Endothelial cell of umbilical vein (primary cell): ENCODE measurements around the gene MMD. TPM values are rescaled to one million over a fixed set of nuclear protein-coding genes. Genes with fewer than 3 reads are reported as not detected.

Experiments used
- BruUV-seq: library from RNA; stranded (reverse); fragments of 400-500 nt; replicated peaks from 2 replicates; lab custom pipeline; 2021; lab: Mats Ljungman, UMichigan
- CTCF ChIA-PET: fragments of 300-600, 350-600 bp; sonication (Branson Sonifier 250); formaldehyde crosslinking; loops from one replicate; lab custom pipeline; 2021; ENCODE audit warnings: antibody characterized with exemption, inconsistent platforms; lab: Charles Lee
- POLR2A ChIA-PET: fragments of 300-600, 350-600 bp; sonication (Branson Sonifier 250); formaldehyde crosslinking; loops from one replicate; lab custom pipeline; 2021; ENCODE audit warnings: antibody characterized with exemption, inconsistent platforms; lab: Charles Lee
- DNase-seq: peaks from one replicate; pipeline ENCODE4 v3.0.0-alpha.2; 2011; ENCODE audit warnings: low read depth, low spot score
- FAIRE-seq: peaks from 2 replicates; lab custom pipeline; 2011; peaks lifted over from hg19 to GRCh38; lab: Jason Lieb, UNC
- H2AFZ ChIP-seq: 2 replicates; pipeline ENCODE4 v1.6.0; 2012; ENCODE audit warnings: low read depth, low read length, control low read depth, inconsistent platforms
- H3K27ac ChIP-seq: 2 replicates; pipeline ENCODE4 v1.5.1; 2011; ENCODE audit warnings: low read depth, mild to moderate bottlenecking, control low read depth, low read length, moderate library complexity; ENCODE audit not compliant: insufficient read depth
- H3K27me3 ChIP-seq, 2 experiments: 2 replicates each; pipeline versions ENCODE4 v1.6.0 to v1.6.1; 2011; ENCODE audit warnings: low read length in 2 of 2, mixed read lengths in 1 of 2; ENCODE audit not compliant: control insufficient read depth in 2 of 2, insufficient read depth in 2 of 2
- H3K36me3 ChIP-seq, 2 experiments: 2 replicates in 1 of 2; 3 replicates in 1 of 2; pipeline ENCODE4 v1.5.1; 2011; ENCODE audit warnings: low read length in 2 of 2, mild to moderate bottlenecking in 1 of 2, moderate library complexity in 1 of 2; ENCODE audit not compliant: control insufficient read depth in 2 of 2, insufficient read depth in 2 of 2; ENCODE audit errors: extremely low read depth in 1 of 2
- H3K4me1 ChIP-seq: 3 replicates; pipeline ENCODE4 v1.5.1; 2011; ENCODE audit warnings: mild to moderate bottlenecking, low read length; ENCODE audit not compliant: control insufficient read depth, insufficient read depth; ENCODE audit errors: extremely low read depth
- H3K4me2 ChIP-seq: 2 replicates; pipeline ENCODE4 v1.6.1; 2011; ENCODE audit warnings: low read length, control low read depth, mixed read lengths; ENCODE audit not compliant: insufficient read depth
- H3K4me3 ChIP-seq, 3 experiments: fragments of 200-600 bp in 1 of 3; sonication (generic), shearing (Covaris generic) in 1 of 3; replicated peaks in 1 of 3; 2 replicates each; pipeline ENCODE4 v1.5.1; 2011 to 2016; ENCODE audit warnings: control low read depth in 3 of 3, low read length in 3 of 3, mild to moderate bottlenecking in 2 of 3, inconsistent platforms in 1 of 3, low read depth in 1 of 3, moderate library complexity in 1 of 3; ENCODE audit not compliant: insufficient read depth in 1 of 3
- H3K79me2 ChIP-seq: 2 replicates; pipeline ENCODE4 v1.6.0; 2012; ENCODE audit warnings: low read length, inconsistent platforms; ENCODE audit not compliant: control insufficient read depth, insufficient read depth
- H3K9ac ChIP-seq: replicated peaks from 2 replicates; pipeline ENCODE3; 2011; ENCODE audit warnings: low read length, control low read depth; ENCODE audit not compliant: insufficient read depth; ENCODE audit errors: extremely low read depth
- H3K9me1 ChIP-seq: replicated peaks from 3 replicates; pipeline ENCODE4 v1.6.0; 2011; ENCODE audit warnings: mild to moderate bottlenecking, low read length; ENCODE audit not compliant: control insufficient read depth, insufficient read depth; ENCODE audit errors: extremely low read depth
- H3K9me3 ChIP-seq: replicated peaks from 2 replicates; pipeline ENCODE4 v1.5.1; 2012; ENCODE audit warnings: low read length, inconsistent platforms; ENCODE audit not compliant: control insufficient read depth, insufficient read depth
- H4K20me1 ChIP-seq: replicated peaks from 2 replicates; pipeline ENCODE3; 2011; ENCODE audit warnings: mild to moderate bottlenecking, low read length; ENCODE audit not compliant: control insufficient read depth, insufficient read depth; ENCODE audit errors: extremely low read depth
- CTCF ChIP-seq, 2 donors: IDR thresholded peaks; 1 replicate in 1 of 2; 2 replicates in 1 of 2; pipeline ENCODE4 v1.5.1; 2011; ENCODE audit warnings: low read length in 2 of 2, mild to moderate bottlenecking in 2 of 2, moderate library complexity in 2 of 2, control low read depth in 1 of 2, inconsistent platforms in 1 of 2, low read depth in 1 of 2; ENCODE audit not compliant: insufficient read depth in 1 of 2; ENCODE audit errors: extremely low read depth in 1 of 2
- EZH2 ChIP-seq: IDR thresholded peaks from 2 replicates; pipeline ENCODE4 v1.6.1; 2012; ENCODE audit warnings: borderline replicate concordance, low read depth, mild to moderate bottlenecking, moderate library complexity, low read length, inconsistent platforms; ENCODE audit not compliant: severe bottlenecking
- FOS ChIP-seq: IDR thresholded peaks from 2 replicates; pipeline ENCODE4 v1.6.1; 2011; ENCODE audit warnings: mild to moderate bottlenecking, low read length, moderate library complexity, borderline replicate concordance; ENCODE audit not compliant: insufficient read depth
- GATA2 ChIP-seq: IDR thresholded peaks from 2 replicates; pipeline ENCODE4 v1.7.0; 2011; ENCODE audit warnings: low read depth, mild to moderate bottlenecking, moderate library complexity, mixed read lengths, low read length; ENCODE audit not compliant: insufficient read length, insufficient read depth
- JUN ChIP-seq: IDR thresholded peaks from 2 replicates; pipeline ENCODE4 v1.6.1; 2011; ENCODE audit warnings: borderline replicate concordance, low read depth; ENCODE audit not compliant: insufficient read length, insufficient read depth
- MAX ChIP-seq: IDR thresholded peaks from 2 replicates; pipeline ENCODE4 v1.6.1; 2011; ENCODE audit not compliant: insufficient read depth, insufficient read length
- MYC ChIP-seq: IDR thresholded peaks from one replicate; pipeline ENCODE4 v1.6.1; 2011; ENCODE audit warnings: mild to moderate bottlenecking, low read depth, low read length
- POLR2A ChIP-seq: IDR thresholded peaks from 2 replicates; pipeline ENCODE4 v1.6.1; 2012; ENCODE audit warnings: low read depth, mild to moderate bottlenecking, control low read depth, low read length
- POLR2AphosphoS5 ChIP-seq: IDR thresholded peaks from 2 replicates; pipeline ENCODE4 v1.6.1; 2012; ENCODE audit warnings: low read depth, mild to moderate bottlenecking, control low read depth, low read length, moderate library complexity; ENCODE audit not compliant: insufficient read depth
- dilution Hi-C: fragments of 300-500 bp; cut with MboI; formaldehyde crosslinking; loops from one replicate; pipeline ENCODE4 v1.15.0; 2019; ENCODE audit warnings: low sequenced_read_pairs; ENCODE audit not compliant: extremely low pct_ligation_motif_present
- intact Hi-C: fragments of 100-400 bp; cut with micrococcal nuclease; formaldehyde crosslinking; loops from one replicate; pipeline ENCODE4 v1.10.0; 2022
- polyA plus RNA-seq, 4 experiments: library from polyadenylated mRNA; depleted of rRNA in 3 of 4; stranded (reverse) in 3 of 4; unstranded in 1 of 4; fragments of >200 nt; gene quantifications; 2 replicates each; pipeline versions ENCODE4 v1.2.1 to v1.2.3, GENCODE V29; 2011 to 2012; ENCODE audit warnings: missing spikeins in 1 of 4
- total RNA-seq: library from RNA; stranded (reverse); gene quantifications from 2 replicates; pipeline ENCODE4 v1.2.3, GENCODE V29; 2021

The MMD gene
- total and polyA plus RNA-seq, 2 donors (not counting 3 experiments of a cell fraction or from before 2014, with no cell fraction given), result 5.6 to 9.3 TPM

GRCh38 chr17:55435408-55435807 is 13.8 kb upstream of the MMD start:
- DNase-seq, result no peak
- no peaks in the 10 kb centered on the region for H3K79me2 ChIP-seq
- H3K4me1 ChIP-seq, result peaks cover 7% of the 10 kb centered on the region
- ChIA-PET CTCF (interaction anchor here (0.6 kb wide), 1 partner anchor 12 kb away, joined by 3 read pairs; no protein-coding TSS in a partner anchor), POLR2A (no interaction called here)
- dilution Hi-C loops (no loop called here), intact Hi-C loops (no loop called here)
- no peak overlapping the region for H3K27ac ChIP-seq
- no peaks in the 10 kb centered on the region for H3K27me3 ChIP-seq
- H3K4me2 ChIP-seq, result no peak overlapping the region
- no TSS peak for BruUV-seq
- H3K9ac ChIP-seq, result no peak overlapping the region
- no peaks in the 10 kb centered on the region for H4K20me1 ChIP-seq
- no peak for TF ChIP-seq FOS
- TF ChIP-seq EZH2, result no peak
- TF ChIP-seq JUN, result no peak
- no peak for TF ChIP-seq CTCF (IDR thresholded peaks at IDR 0.05; ENCODE audit: extremely low read depth in 1 of 2, insufficient read depth in 1 of 2, low read depth in 1 of 2, low read length in 2 of 2)
- TF ChIP-seq GATA2, result no peak
- TF ChIP-seq MYC, result no peak
- TF ChIP-seq POLR2A, result no peak
- no peak for TF ChIP-seq MAX
- no peak for TF ChIP-seq POLR2AphosphoS5
- FAIRE-seq, result no peak
- no peaks in the 10 kb centered on the region for H3K36me3 ChIP-seq
- no peak overlapping the region for H2AFZ ChIP-seq
- H3K4me3 ChIP-seq, result no peak overlapping the region
- H3K9me1 ChIP-seq, result no peaks in the 10 kb centered on the region
- no peaks in the 10 kb centered on the region for H3K9me3 ChIP-seq
